ENCODE measurements around the gene RGS12. TPM values are rescaled to one million over a fixed set of nuclear protein-coding genes. Genes with fewer than 3 reads are reported as not detected.

Gene RGS12
- polyA plus RNA-seq, 3 donors: 0.75 to 15.3 (median 2.7) TPM

- TF ChIP-seq CTCF (IDR thresholded peaks at IDR 0.05): no peak
- Mint-ChIP-seq H3K36me3 (no peaks in the 10 kb centered on the region), H3K4me1 (peaks cover 14% of the 10 kb centered on the region), H3K27ac (no peak overlapping the region), H3K27me3 (ENCODE audit: low read depth in 3 of 3) (peaks cover 0 to 2% (median 1%) of the 10 kb centered on the region in 3 donors), H3K4me3 (no peak overlapping the region), H3K9me3 (no peaks in the 10 kb centered on the region)
- no peak overlapping the region for H2AFZ ChIP-seq (ENCODE audit: insufficient read depth, low read depth, low read length, poor library complexity, severe bottlenecking)
- H3K79me2 ChIP-seq (ENCODE audit: insufficient read depth, low read length): no peaks in the 10 kb centered on the region
- H3K4me3 ChIP-seq (replicated peaks in 1 of 3; ENCODE audit: low read depth in 2 of 3, low read length in 3 of 3): no peak overlapping the region
- H3K9me3 ChIP-seq (replicated peaks in 1 of 2; ENCODE audit: control insufficient read depth in 1 of 2, insufficient read depth in 1 of 2, low read length in 2 of 2): no peaks in the 10 kb centered on the region
- intact Hi-C loops (cut with micrococcal nuclease): no loop called here
- H3K27me3 ChIP-seq (ENCODE audit: control insufficient read depth in 2 of 2, insufficient read depth in 2 of 2, low read length in 2 of 2): no peaks in the 10 kb centered on the region
- H3K4me2 ChIP-seq (replicated peaks; ENCODE audit: extremely low read depth, low read length, poor library complexity, severe bottlenecking): no peak overlapping the region
- H3K9ac ChIP-seq (ENCODE audit: insufficient read depth, low read length, poor library complexity, severe bottlenecking): no peak overlapping the region
- no peaks in the 10 kb centered on the region for H3K36me3 ChIP-seq (replicated peaks in 1 of 2; ENCODE audit: control insufficient read depth in 1 of 2, insufficient read depth in 2 of 2, low read length in 2 of 2)
- no CpG with 5 or more reads among the region's 3 CpGs for WGBS (ENCODE audit: insufficient coverage)
- H3K27ac ChIP-seq (ENCODE audit: low read depth in 1 of 2, low read length in 2 of 2): no peak overlapping the region
- no peaks in the 10 kb centered on the region for H4K20me1 ChIP-seq (ENCODE audit: insufficient read depth, low read length)
- DNase-seq: no peak
- peaks cover 10 to 11% of the 10 kb centered on the region in 2 donors for H3K4me1 ChIP-seq (ENCODE audit: control insufficient read depth in 1 of 2, insufficient read depth in 2 of 2, low read length in 2 of 2)
Measured at GRCh38 chr4:3334316-3334715, 41.5 kb downstream of the RGS12 start.

GRCh38 chr4:3335385-3335784, 42.6 kb downstream of the RGS12 start:
- H3K27ac Mint-ChIP-seq: peak overlapping the region in 1 of 7 donors; percentile 30

More at GRCh38 chr4:3335385-3335784, 42.6 kb downstream of the RGS12 start:
- Histone ChIP-seq H3K36me3 (replicated peaks in 1 of 2; ENCODE audit: control insufficient read depth in 1 of 2, insufficient read depth in 2 of 2, low read length in 2 of 2) (no peaks in the 10 kb centered on the region), H3K4me1 (ENCODE audit: control insufficient read depth in 1 of 2, insufficient read depth in 2 of 2, low read length in 2 of 2) (peaks cover 6 to 7% of the 10 kb centered on the region in 2 donors), H3K27ac (ENCODE audit: low read depth in 1 of 2, low read length in 2 of 2) (no peak overlapping the region), H3K9me3 (replicated peaks in 1 of 2; ENCODE audit: control insufficient read depth in 1 of 2, insufficient read depth in 1 of 2, low read length in 2 of 2) (no peaks in the 10 kb centered on the region), H2AFZ (ENCODE audit: insufficient read depth, low read depth, low read length, poor library complexity, severe bottlenecking) (no peak overlapping the region), H3K27me3 (ENCODE audit: control insufficient read depth in 2 of 2, insufficient read depth in 2 of 2, low read length in 2 of 2) (no peaks in the 10 kb centered on the region), H3K9ac (ENCODE audit: insufficient read depth, low read length, poor library complexity, severe bottlenecking) (no peak overlapping the region), H3K4me2 (replicated peaks; ENCODE audit: extremely low read depth, low read length, poor library complexity, severe bottlenecking) (no peak overlapping the region), H3K79me2 (ENCODE audit: insufficient read depth, low read length) (no peaks in the 10 kb centered on the region), H4K20me1 (ENCODE audit: insufficient read depth, low read length) (no peaks in the 10 kb centered on the region), H3K4me3 (replicated peaks in 1 of 3; ENCODE audit: low read depth in 2 of 3, low read length in 3 of 3) (no peak overlapping the region)
- WGBS (ENCODE audit: insufficient coverage): 47% methylated on average over 10 of the region's 10 CpGs
- DNase-seq: no peak
- H3K27me3 Mint-ChIP-seq (ENCODE audit: low read depth in 3 of 3): peaks cover 0 to 2% (median 1%) of the 10 kb centered on the region in 3 donors
- no peak for TF ChIP-seq CTCF (IDR thresholded peaks at IDR 0.05)
- no peak overlapping the region for H3K4me3 Mint-ChIP-seq
- H3K9me3 Mint-ChIP-seq: no peaks in the 10 kb centered on the region
- intact Hi-C loops (cut with micrococcal nuclease): no loop called here
- no peaks in the 10 kb centered on the region for H3K36me3 Mint-ChIP-seq
- peaks cover 7% of the 10 kb centered on the region for H3K4me1 Mint-ChIP-seq
